Effector CD4-positive, alpha-beta T cell (primary cell): ENCODE data around the gene DNAJB6.
A peak's percentile ranks its signal among the peaks of the same experiment; 100 is the strongest.
"Not testable (repeated sequence)": the region's sequence is repeated elsewhere in the genome, so short reads cannot be mapped to it uniquely, and the experiment has no call there.

Experiments used
- DNase-seq: peaks from one replicate; pipeline ENCODE4 v3.0.0-alpha.2; 2020

The DNAJB6 gene

GRCh38 chr7:157329447-157329846 is 7.4 kb upstream of the DNAJB6 start:
- DNase-seq, result no peak

- not testable (repeated sequence) for DNase-seq
These were observed 6.2 kb upstream of the DNAJB6 start for GRCh38 chr7:157330567-157330966.

DNA sequence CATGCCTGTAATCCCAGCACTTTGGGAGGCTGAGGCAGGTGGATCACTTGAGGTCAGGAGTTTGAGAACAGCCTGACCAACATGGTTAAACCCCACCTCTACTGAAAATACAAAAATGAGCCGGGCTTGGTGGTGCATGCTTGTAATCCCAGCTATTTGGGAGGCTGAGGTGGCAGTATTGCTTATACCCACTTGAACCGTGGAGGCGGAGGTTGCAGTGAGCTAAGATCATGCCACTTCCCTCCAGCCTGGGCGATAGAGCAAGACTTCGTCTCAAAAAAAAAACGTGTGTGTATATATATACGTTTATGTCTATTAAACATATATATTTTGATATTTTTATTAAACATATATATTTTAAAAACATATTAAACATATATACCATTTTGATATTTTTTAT is 5.8 kb upstream of the DNAJB6 start:
- DNase-seq, result not testable (repeated sequence)

DNA sequence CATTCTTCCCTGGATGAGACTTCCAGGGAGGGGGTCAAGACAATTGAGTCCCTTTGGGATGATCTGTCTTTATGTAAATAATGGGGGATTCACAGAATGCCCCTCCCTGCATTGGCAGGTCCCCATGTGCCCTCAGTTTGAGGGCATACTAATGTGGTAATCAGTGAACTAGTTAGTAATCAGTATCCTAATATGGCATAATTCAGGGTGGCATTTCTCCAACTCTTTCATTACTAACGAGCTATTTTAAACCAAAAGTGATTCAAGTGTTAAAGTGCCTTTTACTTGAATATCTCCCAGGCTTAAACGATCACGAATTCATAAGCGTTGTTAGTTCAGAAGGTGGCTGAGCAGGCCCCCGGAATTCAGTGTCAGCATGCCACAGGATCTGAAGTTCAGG is 1.6 kb upstream of the DNAJB6 start:
- DNase-seq, result no peak

GRCh38 chr7:157335991-157336382 is 817 bp upstream of the DNAJB6 start:
- no peak for DNase-seq

GRCh38 chr7:157337316-157338149 is 729 bp downstream of the DNAJB6 start:
- peak; percentile 41 for DNase-seq

DNA sequence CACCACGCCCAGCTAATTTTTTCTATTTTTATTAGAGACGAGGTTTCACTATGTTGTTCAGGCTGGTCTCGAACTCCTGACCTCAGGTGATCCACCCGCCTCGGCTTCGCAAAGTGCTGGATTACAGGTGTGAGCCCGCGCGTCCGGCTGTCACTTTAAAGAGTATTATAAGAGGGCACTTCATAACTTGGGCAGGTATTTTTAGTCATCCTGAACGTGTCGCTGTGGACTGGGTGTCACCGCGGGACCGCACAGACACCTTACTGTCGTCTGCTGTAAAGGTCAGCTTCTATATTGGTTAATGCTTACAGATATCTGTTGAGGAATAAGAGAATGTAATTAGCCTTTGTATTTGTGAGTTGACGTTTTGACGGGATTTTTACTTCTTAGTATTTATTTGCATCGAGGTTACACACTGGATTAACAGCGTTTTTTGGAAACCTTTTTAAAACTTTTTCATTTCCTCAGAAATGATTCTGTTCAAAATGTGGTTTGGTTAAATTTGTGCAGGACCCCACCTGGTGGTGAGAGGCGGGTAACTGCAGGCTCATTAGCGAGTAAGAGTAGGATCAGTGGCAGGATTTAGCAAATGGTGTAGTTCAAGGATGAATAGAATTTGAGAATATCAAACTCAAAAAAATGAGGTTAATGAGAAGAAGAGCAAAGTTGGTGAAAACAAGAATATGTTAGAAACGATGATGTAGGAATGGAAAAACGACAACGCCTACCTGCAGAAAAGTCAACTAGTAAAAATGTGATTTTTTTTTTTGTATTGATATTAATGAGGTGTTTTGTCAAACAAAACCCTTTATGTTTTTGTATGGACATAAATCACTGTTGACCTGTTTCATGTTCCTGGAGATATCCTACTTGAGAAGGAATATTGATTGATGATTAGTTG is 3.2 kb downstream of the DNAJB6 start:
- peak; percentile 54 for DNase-seq

- DNase-seq, result no peak
These were observed 10.6 kb downstream of the DNAJB6 start for GRCh38 chr7:157347217-157347904.

DNA sequence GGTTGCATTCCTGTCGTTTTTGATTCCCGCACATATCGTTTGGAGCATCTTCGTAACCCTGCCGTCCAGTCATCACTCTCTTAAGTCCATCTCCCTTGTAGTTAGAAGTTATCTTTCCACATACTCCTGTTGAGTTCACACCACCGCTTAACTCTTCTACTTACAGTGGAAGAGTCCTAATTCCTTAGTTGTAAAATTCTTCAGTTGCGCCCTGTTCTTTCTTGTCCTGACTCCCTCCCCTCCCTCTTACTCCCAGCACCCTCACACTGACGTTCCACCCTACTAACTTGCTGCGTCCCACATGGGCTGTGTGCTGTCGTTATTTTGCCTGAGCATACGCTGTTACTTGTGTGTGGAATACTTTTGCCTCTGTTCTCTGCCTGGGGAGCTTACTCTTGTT is 11.7 kb downstream of the DNAJB6 start:
- DNase-seq, result no peak

- no peak for DNase-seq
These were observed 15.7 kb downstream of the DNAJB6 start for GRCh38 chr7:157352516-157352915.

DNA sequence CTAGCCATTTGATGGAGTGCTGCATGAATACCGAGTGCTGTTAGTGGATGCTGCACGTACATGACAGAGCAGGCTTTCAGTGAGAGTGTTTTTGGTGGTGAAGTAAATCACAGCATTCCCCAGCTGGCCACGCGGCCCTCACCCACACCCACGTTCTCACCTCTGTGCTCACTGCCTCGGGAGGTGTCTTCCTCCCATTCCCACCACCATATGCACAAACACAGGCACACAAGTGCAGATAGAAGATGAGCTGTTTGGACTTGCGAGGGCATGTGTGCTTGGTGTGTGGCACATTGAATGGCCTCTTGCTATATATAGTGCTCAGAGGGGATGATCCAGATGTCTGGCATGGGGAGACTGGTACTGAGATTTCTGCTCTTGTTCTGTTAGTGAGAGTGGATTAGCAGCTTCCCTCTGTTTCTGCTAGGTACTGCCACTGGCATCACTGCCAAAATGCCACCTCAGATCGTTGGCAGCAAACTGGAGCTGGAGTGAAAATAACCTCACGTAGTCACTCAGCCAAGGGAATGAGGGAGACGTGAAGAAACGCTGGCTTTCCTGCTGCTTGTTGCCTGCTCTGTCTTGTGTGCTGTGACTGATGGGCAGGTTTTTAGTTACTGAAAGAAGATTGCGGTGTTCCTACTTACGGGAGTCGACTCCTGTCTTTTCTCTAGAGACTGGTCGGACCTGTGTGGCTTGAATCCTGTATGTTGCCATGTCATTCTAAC is 19.1 kb downstream of the DNAJB6 start:
- no peak for DNase-seq

- no peak for DNase-seq
These were observed 20.6 kb downstream of the DNAJB6 start for GRCh38 chr7:157357129-157358040.

GRCh38 chr7:157358041-157358752 is 21.4 kb downstream of the DNAJB6 start:
- no peak for DNase-seq

DNA sequence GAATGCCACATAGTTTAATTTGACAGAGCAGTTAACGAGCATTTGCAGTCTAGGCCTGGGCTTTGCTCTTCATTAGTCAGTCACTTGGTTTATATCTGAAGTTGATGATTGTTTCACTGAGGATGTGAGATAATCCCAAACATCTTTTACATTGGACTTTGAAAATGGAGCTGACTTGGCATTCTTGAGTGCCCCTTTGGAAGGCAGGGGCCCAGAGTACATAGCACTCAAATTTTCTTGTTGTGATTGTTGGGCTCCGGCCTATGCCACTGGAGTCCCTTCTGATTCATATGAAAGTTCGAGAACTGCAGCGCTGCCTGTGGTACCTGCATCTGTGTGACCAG is 21.9 kb downstream of the DNAJB6 start:
- no peak for DNase-seq

DNA sequence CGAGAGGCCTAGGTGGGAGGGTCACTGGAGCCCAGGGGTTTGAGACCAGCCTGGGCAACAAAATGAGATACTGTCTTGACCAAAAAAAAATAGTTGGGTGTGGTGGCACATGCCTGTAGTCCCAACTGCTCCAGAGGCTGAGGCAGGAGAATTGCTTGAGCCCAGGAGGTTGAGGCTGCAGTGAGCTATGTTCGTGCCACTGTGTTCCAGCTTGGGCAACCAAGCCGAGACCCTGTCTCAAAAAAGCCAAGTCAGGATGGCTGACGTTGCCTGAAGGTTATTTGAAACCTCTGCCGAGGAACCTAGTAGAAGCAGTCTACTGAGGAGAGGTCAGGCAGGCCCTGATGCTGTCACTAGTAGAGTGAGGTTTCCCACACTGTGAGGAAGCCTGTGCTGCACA is 22.8 kb downstream of the DNAJB6 start:
- no peak for DNase-seq

GRCh38 chr7:157360483-157361025 is 23.8 kb downstream of the DNAJB6 start:
- DNase-seq, result no peak

DNA sequence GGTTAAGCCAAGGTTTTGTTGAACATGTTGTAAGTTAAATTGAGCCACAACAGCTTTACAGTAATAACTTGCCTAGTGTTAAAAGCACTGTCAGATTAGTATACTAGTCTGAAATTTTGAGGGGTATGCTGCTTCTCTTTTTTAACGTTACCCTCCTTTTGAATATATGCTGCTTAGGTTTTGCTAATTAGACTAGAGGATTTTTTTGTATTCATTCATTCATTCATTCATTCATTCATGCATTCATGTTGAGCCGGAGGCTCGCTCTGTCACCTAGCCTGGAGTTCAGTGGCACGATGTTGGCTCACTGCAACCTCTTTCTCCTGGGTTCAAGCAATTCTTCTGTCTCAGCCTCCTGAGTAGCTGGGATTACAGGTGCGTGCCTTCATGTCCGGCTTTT is 24.7 kb downstream of the DNAJB6 start:
- DNase-seq, result no peak

DNA sequence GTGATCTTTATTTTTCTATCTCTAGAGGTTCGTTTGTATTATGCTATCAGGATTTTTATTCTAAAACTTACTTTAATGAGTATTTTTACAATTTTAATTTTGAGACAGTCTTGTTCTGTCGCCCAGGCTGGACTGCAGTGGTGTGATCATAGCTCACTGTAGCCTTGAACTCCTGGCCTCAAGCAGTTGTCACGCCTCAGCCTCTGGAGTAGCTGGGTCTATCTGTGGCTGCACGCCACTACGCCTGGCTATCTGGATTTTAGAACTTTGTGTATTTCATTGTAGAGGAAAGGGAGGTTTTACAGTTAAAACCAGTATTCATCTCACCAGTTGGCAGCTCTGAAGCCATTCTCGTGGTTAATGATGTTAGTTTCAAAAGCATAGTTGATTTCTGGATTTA is 25.9 kb downstream of the DNAJB6 start:
- DNase-seq, result no peak

GRCh38 chr7:157366722-157367121 is 29.9 kb downstream of the DNAJB6 start:
- no peak for DNase-seq

GRCh38 chr7:157368955-157369354 is 32.2 kb downstream of the DNAJB6 start:
- DNase-seq, result no peak

DNA sequence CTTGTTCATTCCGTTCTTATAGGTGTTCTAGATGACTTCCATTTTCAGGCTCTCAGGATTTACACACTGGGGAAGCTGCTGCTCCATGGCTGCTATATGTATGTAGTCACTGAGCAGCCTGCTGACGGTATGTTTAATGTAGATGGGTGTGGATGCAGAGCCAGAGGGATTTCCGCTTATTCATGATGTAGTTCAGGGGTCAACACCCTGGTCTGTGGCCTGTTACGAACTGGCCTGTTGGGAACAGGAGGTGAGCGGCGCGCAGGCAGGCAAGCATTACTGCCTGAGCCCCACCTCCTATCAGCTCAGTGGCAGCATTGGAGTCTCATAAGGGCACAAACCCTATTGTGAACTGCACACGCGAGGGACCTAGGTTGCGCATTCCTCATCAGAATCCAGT is 33.9 kb downstream of the DNAJB6 start:
- DNase-seq, result no peak
